SK-N-SH treated with all-trans-retinoic acid at 6 μM for 48 hours (cell line): Measurements from ENCODE around the gene BANP.
"Not testable (repeated sequence)": the region's sequence is repeated elsewhere in the genome, so short reads cannot be mapped to it uniquely, and the experiment has no call there.

Experiments
- ATAC-seq: fragments of 200-7000 bp; cut with Tn5 transposase; 3 replicates; pipeline ENCODE4 v1.9.1; 2020; ENCODE audit warnings: mild to moderate bottlenecking, moderate library complexity
- ARNTL ChIP-seq: fragments of 450-650 bp; formaldehyde crosslinking; IDR thresholded peaks from 2 replicates; pipeline ENCODE4 v1.5.0; 2020; ENCODE audit warnings: low read depth, mild to moderate bottlenecking, moderate library complexity, borderline replicate concordance
- BACH2 ChIP-seq: fragments of 250-450 bp; sonication (Bioruptor Pico); IDR thresholded peaks from 2 replicates; pipeline ENCODE4 v1.9.0; 2021; ENCODE audit warnings: mild to moderate bottlenecking, borderline replicate concordance
- CSDC2 ChIP-seq: fragments of 250-450 bp; sonication (Bioruptor Pico); IDR thresholded peaks from 2 replicates; pipeline ENCODE4 v1.5.0; 2020; ENCODE audit warnings: mild to moderate bottlenecking, moderate library complexity
- ESRRG ChIP-seq: fragments of 250-450 bp; sonication (Bioruptor Pico); IDR thresholded peaks from 2 replicates; pipeline ENCODE4 v1.6.1; 2021; ENCODE audit warnings: mild to moderate bottlenecking
- ISL1 ChIP-seq: fragments of 250-450 bp; sonication (Bioruptor Pico); IDR thresholded peaks from 2 replicates; pipeline ENCODE4 v2.1.2; 2022; ENCODE audit warnings: mild to moderate bottlenecking, moderate library complexity
- OSR1 ChIP-seq: fragments of 250-450 bp; sonication (Bioruptor Pico); IDR thresholded peaks from 2 replicates; pipeline ENCODE4 v1.8.0; 2022; ENCODE audit warnings: moderate library complexity, mild to moderate bottlenecking, inconsistent platforms
- PPARA ChIP-seq: fragments of 250-450 bp; sonication (Bioruptor Pico); IDR thresholded peaks from 2 replicates; pipeline ENCODE4 v1.5.0; 2020; ENCODE audit warnings: mild to moderate bottlenecking, borderline replicate concordance
- RARB ChIP-seq: fragments of 250-450 bp; sonication (Bioruptor Pico); IDR thresholded peaks from 2 replicates; pipeline ENCODE4 v1.8.0; 2021; ENCODE audit warnings: mild to moderate bottlenecking, moderate library complexity
- SNAI2 ChIP-seq: fragments of 250-450 bp; sonication (Bioruptor Pico); IDR thresholded peaks from 2 replicates; pipeline ENCODE4 v1.5.0; 2020; ENCODE audit warnings: mild to moderate bottlenecking, moderate library complexity
- TCF4 ChIP-seq: fragments of 250-450 bp; sonication (Bioruptor Pico); IDR thresholded peaks from 2 replicates; pipeline ENCODE4 v1.8.0; 2021; ENCODE audit warnings: mild to moderate bottlenecking, moderate library complexity, borderline replicate concordance
- TOX ChIP-seq: fragments of 250-450 bp; sonication (Bioruptor Pico); IDR thresholded peaks from 2 replicates; pipeline ENCODE4 v1.8.0; 2021; ENCODE audit warnings: mild to moderate bottlenecking, moderate library complexity, borderline replicate concordance
- TSHZ2 ChIP-seq: fragments of 250-450 bp; sonication (Bioruptor Pico); IDR thresholded peaks from 2 replicates; pipeline ENCODE4 v1.5.0; 2020; ENCODE audit warnings: mild to moderate bottlenecking, moderate library complexity
- ZC3H10 ChIP-seq: fragments of 250-450 bp; sonication (Bioruptor Pico); IDR thresholded peaks from 2 replicates; pipeline ENCODE4 v1.5.1; 2021; ENCODE audit warnings: mild to moderate bottlenecking, moderate library complexity
- ZFP3 ChIP-seq: fragments of 250-450 bp; sonication (Bioruptor Pico); IDR thresholded peaks from 2 replicates; pipeline ENCODE4 v1.5.0; 2020; ENCODE audit warnings: mild to moderate bottlenecking, moderate library complexity
- ZFP30 ChIP-seq: fragments of 450-650 bp; formaldehyde crosslinking; IDR thresholded peaks from 2 replicates; pipeline ENCODE4 v1.5.0; 2022; ENCODE audit warnings: mild to moderate bottlenecking, moderate library complexity
- ZNF565 ChIP-seq: fragments of 450-650 bp; formaldehyde crosslinking; conservative IDR thresholded peaks from 2 replicates; pipeline ENCODE4 v1.5.0; 2020; ENCODE audit warnings: low read depth, mild to moderate bottlenecking, moderate library complexity
- ZNF70 ChIP-seq: fragments of 450-650 bp; formaldehyde crosslinking; IDR thresholded peaks from 2 replicates; pipeline ENCODE4 v1.5.0; 2020; ENCODE audit warnings: mild to moderate bottlenecking, moderate library complexity
- ZNF8 ChIP-seq: fragments of 450-650 bp; formaldehyde crosslinking; IDR thresholded peaks from 2 replicates; pipeline ENCODE4 v1.5.0; 2020; ENCODE audit warnings: mild to moderate bottlenecking, moderate library complexity
- TF ChIP-seq, protein P1 (sequence below): fragments of 250-450 bp; sonication (Bioruptor Pico); IDR thresholded peaks from 2 replicates; pipeline ENCODE4 v1.5.1; 2021; ENCODE audit warnings: mild to moderate bottlenecking, moderate library complexity

Gene BANP

GRCh38 chr16:87984632-87985267 is 33.5 kb downstream of the BANP start (continued):
- TF ChIP-seq RARB (CRISPR knock-in tag), result no peak
- no peak for TF ChIP-seq ZNF70 (CRISPR knock-in tag)
- TF ChIP-seq ZNF565, result no peak
- no peak for TF ChIP-seq TCF4

DNA sequence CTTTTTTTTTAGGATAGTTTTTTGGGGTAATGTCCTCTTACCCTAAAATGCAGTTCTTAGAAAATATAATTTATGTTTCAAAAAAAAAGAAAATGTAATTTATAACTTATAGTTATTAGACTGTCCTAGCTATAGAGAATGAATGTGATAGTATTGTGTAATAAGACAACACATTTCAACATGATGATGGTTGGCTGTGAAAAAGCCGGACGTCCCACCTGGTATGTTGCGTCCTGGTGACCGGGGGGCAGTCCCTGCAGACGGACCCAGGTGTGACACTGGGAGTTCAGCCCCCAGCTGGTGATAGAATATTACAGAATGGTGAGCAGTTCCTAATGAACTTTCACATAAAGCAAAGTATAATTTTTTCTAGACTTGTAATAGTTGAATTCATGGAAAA is 34.3 kb downstream of the BANP start:
- ATAC-seq, result not testable (repeated sequence)

GRCh38 chr16:87986361-87986849 is 35.2 kb downstream of the BANP start:
- not testable (repeated sequence) for ATAC-seq

GRCh38 chr16:87988596-87988995 is 37.4 kb downstream of the BANP start:
- ATAC-seq, result not testable (repeated sequence)

GRCh38 chr16:87990254-87990653 is 39.0 kb downstream of the BANP start:
- not testable (repeated sequence) for ATAC-seq

DNA sequence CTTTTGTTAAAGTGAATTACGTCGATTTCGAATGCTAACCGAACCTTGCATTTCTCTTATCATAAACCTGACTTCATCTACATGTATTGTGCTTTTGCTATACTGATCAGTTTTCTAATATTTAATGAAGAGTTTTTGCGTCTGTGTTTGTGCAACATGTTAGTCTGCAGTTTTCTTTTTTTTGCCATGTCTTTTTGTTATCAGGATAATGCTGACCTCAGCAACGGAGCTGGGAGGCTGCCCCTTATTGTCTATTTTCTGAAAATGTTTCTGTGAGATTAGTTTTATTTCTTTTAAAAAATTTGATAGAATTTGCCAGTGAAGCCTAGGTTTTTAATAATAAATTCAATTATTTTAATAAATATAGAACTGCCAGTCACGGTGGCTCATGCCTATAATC is 40.9 kb downstream of the BANP start:
- not testable (repeated sequence) for ATAC-seq

DNA sequence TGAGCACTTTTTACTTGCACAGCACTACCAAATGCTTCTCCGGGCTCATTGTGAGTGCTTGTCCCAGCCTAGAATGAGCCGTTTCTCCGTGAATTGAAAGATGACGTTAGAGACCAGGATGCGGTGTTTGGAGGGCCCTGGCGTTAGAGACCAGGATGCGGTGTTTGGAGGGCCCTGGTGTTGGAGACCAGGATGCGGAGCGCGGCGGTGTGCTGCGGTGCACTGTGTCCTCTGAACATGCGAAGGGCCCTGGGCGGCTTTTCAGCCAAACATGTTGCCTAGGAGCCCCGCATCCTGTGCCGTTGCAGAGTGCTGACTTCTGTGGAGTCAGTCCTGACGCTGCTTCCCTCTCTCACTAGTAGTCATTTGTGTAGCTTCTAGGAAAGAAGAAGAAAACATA is 42.7 kb downstream of the BANP start:
- no peak for ATAC-seq
- TF ChIP-seq ESRRG (CRISPR knock-in tag) (no peak), CSDC2 (no peak), OSR1 (CRISPR knock-in tag) (no peak), ZFP30 (CRISPR knock-in tag) (no peak), ZC3H10 (CRISPR knock-in tag) (no peak), ZFP3 (CRISPR knock-in tag) (no peak), ZNF8 (CRISPR knock-in tag) (no peak)

DNA sequence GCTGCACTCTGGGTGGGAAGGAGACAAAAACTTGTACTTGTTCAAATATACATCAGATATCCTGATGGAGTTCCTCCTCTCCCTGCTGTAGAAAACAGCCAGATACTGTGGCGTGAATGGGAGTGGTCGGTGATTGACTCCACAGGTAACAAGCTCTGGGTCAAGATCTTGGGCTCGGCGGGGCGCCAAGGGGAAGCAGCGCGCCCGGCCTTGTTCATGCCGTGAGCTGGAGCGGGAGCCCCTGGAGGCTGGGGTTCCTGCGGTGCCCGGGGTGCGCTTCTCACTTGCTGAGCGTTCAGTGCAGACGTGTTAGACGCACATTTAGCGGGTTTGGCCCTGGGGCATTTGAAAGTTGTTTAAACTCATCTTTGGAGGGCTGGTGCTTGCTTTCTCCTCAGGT is 44.4 kb downstream of the BANP start:
- TF ChIP-seq BACH2, result no peak
- no peak for TF ChIP-seq OSR1 (CRISPR knock-in tag)
- TF ChIP-seq TSHZ2 (CRISPR knock-in tag), result no peak
- TF ChIP-seq TCF4, result no peak
- no peak for TF ChIP-seq ZNF8 (CRISPR knock-in tag)
- no peak for TF ChIP-seq ESRRG (CRISPR knock-in tag)
- TF ChIP-seq SNAI2 (CRISPR knock-in tag), result no peak
- TF ChIP-seq ISL1 (CRISPR knock-in tag), result no peak
- no peak for TF ChIP-seq TOX
- TF ChIP-seq, protein P1, sequence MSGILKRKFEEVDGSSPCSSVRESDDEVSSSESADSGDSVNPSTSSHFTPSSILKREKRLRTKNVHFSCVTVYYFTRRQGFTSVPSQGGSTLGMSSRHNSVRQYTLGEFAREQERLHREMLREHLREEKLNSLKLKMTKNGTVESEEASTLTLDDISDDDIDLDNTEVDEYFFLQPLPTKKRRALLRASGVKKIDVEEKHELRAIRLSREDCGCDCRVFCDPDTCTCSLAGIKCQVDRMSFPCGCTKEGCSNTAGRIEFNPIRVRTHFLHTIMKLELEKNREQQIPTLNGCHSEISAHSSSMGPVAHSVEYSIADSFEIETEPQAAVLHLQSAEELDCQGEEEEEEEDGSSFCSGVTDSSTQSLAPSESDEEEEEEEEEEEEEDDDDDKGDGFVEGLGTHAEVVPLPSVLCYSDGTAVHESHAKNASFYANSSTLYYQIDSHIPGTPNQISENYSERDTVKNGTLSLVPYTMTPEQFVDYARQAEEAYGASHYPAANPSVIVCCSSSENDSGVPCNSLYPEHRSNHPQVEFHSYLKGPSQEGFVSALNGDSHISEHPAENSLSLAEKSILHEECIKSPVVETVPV (CRISPR knock-in tag), result no peak
- no peak for TF ChIP-seq PPARA
- TF ChIP-seq ZNF70 (CRISPR knock-in tag), result no peak
- TF ChIP-seq ARNTL (CRISPR knock-in tag), result no peak
- TF ChIP-seq, all 23 proteins: peak for 0
- no peak for ATAC-seq
